GM10266 (cell line): Measurements from ENCODE around the gene CALM3.
A peak's percentile ranks its signal among the peaks of the same experiment; 100 is the strongest.

Experiments used
- DNase-seq: peaks from one replicate; pipeline ENCODE4 v3.0.0; 2012; ENCODE audit errors: extremely low spot score
- CTCF ChIP-seq: IDR thresholded peaks from 2 replicates; pipeline ENCODE4 v1.5.1; 2012; ENCODE audit warnings: mild to moderate bottlenecking, low read depth; ENCODE audit not compliant: control insufficient read depth, insufficient read depth; ENCODE audit errors: missing control alignments

The CALM3 gene

GRCh38 chr19:46600384-46601317, 479 bp upstream of the CALM3 start:
- TF ChIP-seq CTCF = no peak
- DNase-seq = peak; percentile 96

GRCh38 chr19:46602392-46603194, 1.5 kb downstream of the CALM3 start:
- TF ChIP-seq CTCF = no peak
- DNase-seq = peak; percentile 17

- DNase-seq = peak; percentile 44
- TF ChIP-seq CTCF = no peak
Observed at GRCh38 chr19:46603195-46603637, 2.1 kb downstream of the CALM3 start.

- no peak for TF ChIP-seq CTCF
- no peak for DNase-seq
Observed at GRCh38 chr19:46603752-46604231, 2.7 kb downstream of the CALM3 start.

- no peak for TF ChIP-seq CTCF
- no peak for DNase-seq
Observed at GRCh38 chr19:46604781-46605355, 3.7 kb downstream of the CALM3 start.

GRCh38 chr19:46605356-46605821, 4.3 kb downstream of the CALM3 start:
- TF ChIP-seq CTCF = no peak
- no peak for DNase-seq
